ENCODE measurements around the gene ZNF280C.
A peak's percentile ranks its signal among the peaks of the same experiment; 100 is the strongest.

The ZNF280C gene

GRCh38 chrX:130212371-130212770 is 56.3 kb downstream of the ZNF280C start:
- no peak overlapping the region for H3K27ac ChIP-seq
- TF ChIP-seq ZFX (IDR thresholded peaks at IDR 0.05) (no peak), CTCF (conservative IDR thresholded peaks at IDR 0.05) (no peak)

- TF ChIP-seq ZFX (IDR thresholded peaks at IDR 0.05) (no peak), CTCF (conservative IDR thresholded peaks at IDR 0.05) (no peak)
- H3K27ac ChIP-seq: no peak overlapping the region
Observed at GRCh38 chrX:130211415-130212186, 57.1 kb downstream of the ZNF280C start.

- no peak for TF ChIP-seq ZFX (IDR thresholded peaks at IDR 0.05)
- no peak for TF ChIP-seq CTCF (conservative IDR thresholded peaks at IDR 0.05)
- H3K27ac ChIP-seq: no peak overlapping the region
Observed at GRCh38 chrX:130204647-130205046, 64.1 kb downstream of the ZNF280C start.

- peak overlapping the region; percentile 74 for H3K27ac ChIP-seq
- no peak for TF ChIP-seq ZFX (IDR thresholded peaks at IDR 0.05)
- TF ChIP-seq CTCF (conservative IDR thresholded peaks at IDR 0.05): no peak
Observed at GRCh38 chrX:130197464-130197863, 71.2 kb downstream of the ZNF280C start.

GRCh38 chrX:130196466-130196865 is 72.2 kb downstream of the ZNF280C start:
- TF ChIP-seq CTCF (conservative IDR thresholded peaks at IDR 0.05) (no peak), ZFX (IDR thresholded peaks at IDR 0.05) (no peak)
- no peak overlapping the region; the same call in 1 of the 2 replicates for H3K27ac ChIP-seq

GRCh38 chrX:130190801-130191200 is 77.9 kb downstream of the ZNF280C start:
- H3K27ac ChIP-seq: no peak overlapping the region
- TF ChIP-seq CTCF (conservative IDR thresholded peaks at IDR 0.05) (no peak), ZFX (IDR thresholded peaks at IDR 0.05) (no peak)

- H3K27ac ChIP-seq: no peak overlapping the region
- TF ChIP-seq ZFX (IDR thresholded peaks at IDR 0.05): no peak
Observed at GRCh38 chrX:130186651-130187050, 82.0 kb downstream of the ZNF280C start.

GRCh38 chrX:130184857-130185256 is 83.8 kb downstream of the ZNF280C start:
- TF ChIP-seq CTCF (conservative IDR thresholded peaks at IDR 0.05) (no peak), ZFX (IDR thresholded peaks at IDR 0.05) (no peak)
- H3K27ac ChIP-seq: no peak overlapping the region
